ENCODE results near the gene ABAT.
"Not testable (repeated sequence)": the region's sequence is repeated elsewhere in the genome, so short reads cannot be mapped to it uniquely, and the experiment has no call there.

The ABAT gene

GRCh38 chr16:8682551-8683259, 8.3 kb downstream of the ABAT start:
- DNase-seq = no peak

- no peak for DNase-seq
Observed at GRCh38 chr16:8683640-8684039, 9.2 kb downstream of the ABAT start.

GRCh38 chr16:8685617-8686016, 11.2 kb downstream of the ABAT start:
- no peak for DNase-seq

- DNase-seq = no peak
Observed at GRCh38 chr16:8686031-8686621, 11.7 kb downstream of the ABAT start.

- no peak for DNase-seq
Observed at GRCh38 chr16:8686879-8687278, 12.5 kb downstream of the ABAT start.

GRCh38 chr16:8689686-8690085, 15.3 kb downstream of the ABAT start:
- DNase-seq = no peak

- DNase-seq = no peak
Observed at GRCh38 chr16:8691728-8692127, 17.3 kb downstream of the ABAT start.

GRCh38 chr16:8694795-8695728, 20.6 kb downstream of the ABAT start:
- DNase-seq = no peak

- no peak for DNase-seq
Observed at GRCh38 chr16:8696880-8697279, 22.5 kb downstream of the ABAT start.

GRCh38 chr16:8697965-8698364, 23.5 kb downstream of the ABAT start:
- DNase-seq = no peak

- DNase-seq = no peak
Observed at GRCh38 chr16:8703693-8704092, 29.3 kb downstream of the ABAT start.

GRCh38 chr16:8704098-8704497, 29.7 kb downstream of the ABAT start:
- no peak for DNase-seq

GRCh38 chr16:8705100-8705822, 30.8 kb downstream of the ABAT start:
- DNase-seq = not testable (repeated sequence)

GRCh38 chr16:8708536-8708935, 34.1 kb downstream of the ABAT start:
- no peak for DNase-seq

- DNase-seq = no peak
Observed at GRCh38 chr16:8712589-8713361, 38.4 kb downstream of the ABAT start.

- no peak for DNase-seq
Observed at GRCh38 chr16:8713635-8714172, 39.3 kb downstream of the ABAT start.

- DNase-seq = no peak
Observed at GRCh38 chr16:8714174-8714573, 39.8 kb downstream of the ABAT start.

- no peak for DNase-seq
Observed at GRCh38 chr16:8714807-8715206, 40.4 kb downstream of the ABAT start.

- no peak for DNase-seq
Observed at GRCh38 chr16:8716052-8716451, 41.6 kb downstream of the ABAT start.

GRCh38 chr16:8716592-8716991, 42.2 kb downstream of the ABAT start:
- no peak for DNase-seq

- DNase-seq = no peak
Observed at GRCh38 chr16:8717469-8717868, 43.1 kb downstream of the ABAT start.

- no peak for DNase-seq
Observed at GRCh38 chr16:8717892-8718415, 43.5 kb downstream of the ABAT start.

Data from activated CD4-positive, CD25-positive, alpha-beta regulatory T cell treated with anti-CD3 and anti-CD28 coated beads, Interleukin-2, amount 50 U/mL, for 72 hours (primary cell).